HG02884 (cell line): ENCODE measurements around the gene PRADC1.

Source experiments
- ATAC-seq: cut with Tn5 transposase; IDR thresholded peaks from one replicate; pipeline ENCODE4 v1.9.1; 2021; ENCODE audit warnings: mild to moderate bottlenecking, moderate library complexity; ENCODE audit not compliant: unreplicated experiment

Gene PRADC1

GRCh38 chr2:73238149-73238548 lies 5.1 kb upstream of the PRADC1 start:
- ATAC-seq = no peak

DNA sequence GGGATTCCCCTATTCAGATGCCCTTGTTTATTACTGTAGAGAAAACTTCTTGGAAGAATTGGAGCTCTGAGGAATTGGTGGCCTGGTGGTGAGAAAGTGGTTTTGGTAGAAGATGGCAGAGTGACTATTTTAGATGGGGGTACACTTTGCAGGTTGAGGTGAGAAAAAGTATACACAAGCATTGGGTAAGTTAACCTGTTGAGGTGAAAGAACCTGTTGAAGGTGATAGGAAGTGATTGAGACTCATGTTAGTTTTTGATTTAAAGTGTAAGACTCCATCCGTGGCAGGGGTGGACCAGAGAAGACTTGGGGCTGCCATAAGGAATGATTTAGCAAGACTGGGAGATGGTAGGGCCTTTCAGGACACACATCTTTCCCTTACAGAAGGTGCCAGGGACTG lies 4.1 kb upstream of the PRADC1 start:
- ATAC-seq = no peak

- no peak for ATAC-seq
Measured at GRCh38 chr2:73235315-73236028, 2.4 kb upstream of the PRADC1 start.

DNA sequence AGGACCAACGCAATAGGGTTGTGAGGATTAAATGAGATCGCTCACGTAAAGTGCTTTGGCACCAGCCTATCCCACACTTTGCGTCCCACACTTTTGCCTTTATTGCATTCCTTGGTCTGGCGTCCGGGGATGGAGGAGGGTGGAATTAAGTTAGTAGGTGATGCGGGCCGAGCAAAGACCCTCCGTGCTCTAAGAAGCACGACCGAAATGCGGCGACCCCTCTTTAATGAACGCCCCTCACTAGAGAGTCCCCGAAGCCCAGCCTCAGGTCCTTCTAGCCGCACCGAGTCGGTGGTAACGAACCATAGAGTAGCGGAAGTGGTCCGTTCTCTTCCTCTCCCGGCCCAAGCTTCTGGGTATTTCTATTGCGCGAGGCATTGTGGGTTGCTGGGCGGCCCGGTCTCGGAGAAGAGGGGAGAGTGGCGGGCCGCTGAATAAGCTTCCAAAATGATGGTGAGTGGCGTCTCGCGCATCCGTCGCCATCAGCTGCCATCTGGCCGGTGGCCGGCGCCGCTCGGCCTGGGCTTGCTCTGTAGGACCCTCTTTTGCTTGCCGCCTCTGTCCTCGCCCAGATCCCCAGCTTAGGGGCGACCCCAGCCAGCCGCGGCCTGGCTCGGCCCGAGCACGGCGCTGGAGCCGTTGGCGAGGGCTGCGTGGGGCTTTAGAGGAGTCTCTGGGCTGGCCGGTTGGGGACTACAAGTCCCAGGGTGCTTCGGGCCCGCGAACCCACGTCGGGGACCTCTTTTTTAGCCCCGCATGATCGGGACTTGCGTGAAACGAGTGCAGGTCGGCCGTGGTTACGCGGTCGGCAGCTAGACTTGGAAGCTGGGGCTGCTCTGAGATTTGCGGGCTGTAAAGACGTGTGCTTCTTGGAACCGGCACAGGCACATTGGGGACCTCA lies 1.1 kb upstream of the PRADC1 start, which contains the start of gene CCT7:
CCT7 (plus strand) TSS at position 377 of the 901 bp plus-strand sequence; CDS start at position 448, 71 bp downstream.
- ATAC-seq = peak; percentile 57

- no peak for ATAC-seq
Measured at GRCh38 chr2:73232403-73233153, 461 bp downstream of the PRADC1 start.

DNA sequence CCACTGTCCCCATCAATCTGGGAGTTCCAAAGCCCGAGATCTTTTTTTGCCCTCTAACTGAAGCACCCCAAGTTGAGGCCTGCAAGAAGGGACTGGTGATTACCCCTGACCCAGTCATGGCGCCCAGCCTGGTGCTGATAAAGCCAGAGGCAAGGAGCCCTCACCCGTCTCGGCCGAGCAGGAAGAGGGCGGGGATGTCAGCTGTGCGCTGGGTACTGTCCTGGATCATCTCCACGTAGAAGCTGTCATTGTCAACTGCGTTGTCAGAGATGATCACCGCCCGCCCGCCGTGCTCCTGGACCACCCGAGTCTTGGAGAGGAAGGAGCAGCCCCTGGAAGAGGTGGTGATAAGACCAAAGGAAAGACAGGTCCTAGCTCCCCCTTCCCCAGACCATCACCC lies 4.4 kb downstream of the PRADC1 start:
- no peak for ATAC-seq

- no peak for ATAC-seq
Measured at GRCh38 chr2:73227086-73227485, 6.0 kb downstream of the PRADC1 start.

- ATAC-seq = no peak
Measured at GRCh38 chr2:73225513-73226360, 7.3 kb downstream of the PRADC1 start.

GRCh38 chr2:73223821-73224220 lies 9.2 kb downstream of the PRADC1 start:
- no peak for ATAC-seq

DNA sequence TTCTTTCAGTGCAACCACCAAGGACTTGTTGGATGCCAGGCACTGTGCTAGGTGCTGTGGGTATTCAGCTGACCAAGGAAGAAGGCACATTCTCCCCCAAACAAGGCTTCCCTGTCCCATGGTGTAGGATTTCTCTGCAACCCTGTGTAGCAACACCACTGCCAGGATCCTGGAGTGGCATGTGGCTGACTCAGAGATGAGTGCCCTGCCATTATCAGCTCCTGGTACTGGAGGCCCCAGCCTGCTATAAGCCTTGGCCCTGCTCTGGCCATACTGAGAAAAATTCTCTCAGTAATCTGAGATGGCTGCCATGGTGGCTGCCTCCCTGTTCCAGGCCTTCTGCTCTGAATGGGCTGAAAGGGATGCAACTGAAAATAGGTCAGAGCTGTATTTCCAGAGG lies 14.7 kb downstream of the PRADC1 start:
- ATAC-seq = no peak

- ATAC-seq = no peak
Measured at GRCh38 chr2:73217826-73218225, 15.2 kb downstream of the PRADC1 start.

- no peak for ATAC-seq
Measured at GRCh38 chr2:73217160-73217559, 15.9 kb downstream of the PRADC1 start.

GRCh38 chr2:73215254-73215653 lies 17.8 kb downstream of the PRADC1 start:
- no peak for ATAC-seq

GRCh38 chr2:73214120-73215035 lies 18.7 kb downstream of the PRADC1 start, which contains the start of gene SMYD5:
Gene SMYD5 (plus strand): TSS chr2:73214245. CDS start chr2:73214267, 22 bp downstream.
- ATAC-seq = peak; percentile 82

DNA sequence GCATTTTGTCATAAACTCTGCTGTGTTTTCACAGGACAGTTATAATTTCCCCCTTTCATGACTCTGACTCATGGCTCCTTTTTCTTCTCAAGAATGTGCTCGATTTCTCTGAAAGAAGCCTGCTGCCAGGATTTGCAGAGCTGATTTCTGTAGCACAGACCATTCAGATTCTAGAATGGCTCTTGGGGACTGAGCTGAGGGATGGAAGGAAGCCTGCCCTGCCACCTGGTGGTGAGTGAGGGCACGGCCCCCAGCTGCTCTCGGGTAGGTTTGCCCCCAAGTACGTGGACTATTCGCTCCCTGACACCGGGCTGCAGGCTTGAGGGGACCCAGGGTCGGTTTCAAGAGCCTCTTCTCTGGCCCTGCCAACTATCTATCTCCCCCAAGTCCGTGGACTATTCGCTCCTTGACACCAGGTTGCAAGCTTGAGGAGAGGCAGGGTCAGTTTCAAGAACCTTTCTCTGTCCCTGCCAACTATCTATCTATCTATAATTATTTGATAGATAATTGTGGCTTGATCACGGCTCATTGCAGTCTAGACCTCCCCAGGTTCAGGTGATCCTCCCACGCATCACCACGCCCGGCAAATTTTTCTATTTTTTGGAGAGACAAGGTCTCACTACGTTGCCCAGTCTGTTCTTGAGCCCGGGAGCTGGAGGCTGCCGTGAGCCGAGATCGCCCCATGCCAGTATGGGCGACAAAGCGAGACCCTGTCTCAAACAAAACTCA lies 20.4 kb downstream of the PRADC1 start:
- peak; percentile 73 for ATAC-seq

- ATAC-seq = no peak
Measured at GRCh38 chr2:73212098-73212447, 21.0 kb downstream of the PRADC1 start.

DNA sequence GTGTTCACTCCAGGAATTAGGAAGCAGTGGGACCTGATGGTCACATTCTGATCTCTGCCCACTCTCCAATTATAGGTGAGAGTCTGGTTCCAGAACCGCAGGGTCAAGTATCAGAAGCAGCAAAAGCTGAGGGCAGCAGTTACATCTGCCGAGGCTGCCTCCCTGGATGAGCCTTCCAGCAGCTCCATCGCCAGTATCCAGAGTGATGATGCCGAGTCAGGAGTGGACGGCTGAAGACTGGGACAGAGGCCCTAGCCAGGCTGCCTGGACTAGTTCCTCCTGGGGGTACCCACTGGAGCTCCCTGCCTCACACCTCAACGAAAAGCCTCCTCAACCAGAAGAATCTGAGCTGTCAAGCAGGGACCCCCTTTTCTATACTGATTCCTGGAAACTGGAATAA lies 22.3 kb downstream of the PRADC1 start:
- no peak for ATAC-seq

- ATAC-seq = no peak
Measured at GRCh38 chr2:73210019-73210418, 23.0 kb downstream of the PRADC1 start.

GRCh38 chr2:73208258-73208657 lies 24.8 kb downstream of the PRADC1 start:
- ATAC-seq = no peak
